Activated gamma-delta T cell (primary cell): ENCODE measurements around the gene C12orf76.
"Not testable (repeated sequence)": the region's sequence is repeated elsewhere in the genome, so short reads cannot be mapped to it uniquely, and the experiment has no call there.

Experiments
- DNase-seq: peaks from one replicate; lab custom pipeline; 2025; lab: John Stamatoyannopoulos, UW
- total RNA-seq, 2 donors: gene quantifications; one replicate each; lab custom pipeline; 2026; lab: John Stamatoyannopoulos, UW

C12orf76 gene, protein sequence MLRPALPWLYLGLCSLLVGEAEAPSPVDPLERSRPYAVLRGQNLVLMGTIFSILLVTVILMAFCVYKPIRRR
- 12.7 to 14.0 reads per million in 2 donors for total RNA-seq

GRCh38 chr12:110048242-110049027 lies at the start of gene C12orf76:
C12orf76 (minus strand) TSS chr12:110048522; CDS start chr12:110048495, 27 bp downstream.
- DNase-seq, result peak; percentile 68

- DNase-seq, result no peak
Measured at GRCh38 chr12:110093631-110094311, 45.4 kb upstream of the C12orf76 start.

DNA sequence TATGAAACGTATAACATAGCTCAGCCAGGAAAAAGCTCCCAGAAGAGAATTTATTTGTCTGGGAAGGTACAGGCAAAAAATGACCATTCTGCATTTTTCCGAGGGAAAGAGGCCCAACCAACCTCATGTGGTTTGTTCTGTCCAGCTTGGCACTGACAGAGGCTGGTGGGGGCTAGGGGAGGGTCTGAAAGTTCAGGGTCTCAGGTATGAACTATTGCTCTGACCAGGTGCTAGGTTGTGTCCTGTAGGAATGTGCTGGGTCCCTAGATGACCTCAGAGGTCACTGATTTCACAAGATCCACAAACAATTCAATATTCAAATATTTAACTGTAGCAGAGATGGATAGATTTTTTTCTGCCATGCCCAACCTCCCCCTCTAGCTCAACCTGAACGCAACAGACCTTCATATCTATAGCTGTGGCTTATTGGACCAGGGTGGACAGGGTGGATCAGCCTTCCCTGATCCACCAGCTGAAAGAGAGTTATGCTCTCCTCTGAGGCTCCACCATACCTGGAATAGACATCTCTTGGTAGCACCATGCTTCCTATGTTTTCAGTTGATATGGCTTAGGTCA lies 42.9 kb upstream of the C12orf76 start:
- no peak for DNase-seq

DNA sequence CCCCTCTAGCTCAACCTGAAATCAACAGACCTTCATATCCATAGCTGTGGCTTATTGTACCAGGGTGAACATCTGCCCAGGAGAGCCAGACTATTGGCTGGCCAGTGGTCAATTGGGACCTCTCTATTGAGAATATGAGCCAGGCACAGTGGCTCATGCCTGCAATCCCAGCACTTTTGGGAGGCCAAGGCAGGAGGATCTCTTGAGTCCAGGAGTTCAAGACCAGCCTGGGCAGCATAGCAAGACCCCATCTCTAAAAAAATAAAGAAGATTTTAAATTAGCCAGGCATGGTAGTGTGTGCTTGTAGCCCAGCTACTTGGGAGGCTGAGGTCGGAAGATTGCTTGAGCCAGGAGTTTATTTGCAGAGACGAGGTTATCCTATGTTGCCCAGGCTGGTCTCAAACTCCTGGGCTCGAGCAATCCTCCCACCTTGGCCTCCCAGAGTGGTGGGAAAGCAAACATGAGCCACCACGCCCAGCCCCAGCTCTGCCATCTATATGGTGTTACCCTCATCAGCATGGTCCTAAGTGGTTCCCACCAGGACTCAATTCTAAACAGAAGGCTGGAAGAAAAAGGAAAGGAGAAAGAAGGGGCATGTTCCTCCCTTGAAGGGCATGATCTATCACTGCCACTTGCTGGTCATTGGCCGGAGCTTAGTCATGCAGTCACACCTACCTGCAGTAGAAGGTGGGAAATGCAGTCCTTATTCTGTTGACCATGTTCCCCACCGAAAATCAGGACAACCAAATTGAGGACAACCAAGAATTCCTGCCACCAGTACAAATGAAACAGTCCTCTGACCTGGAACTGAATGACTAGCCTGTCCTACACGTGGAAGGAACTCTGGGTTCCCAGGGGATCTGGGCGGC lies 42.2 kb upstream of the C12orf76 start:
- DNase-seq, result no peak

DNA sequence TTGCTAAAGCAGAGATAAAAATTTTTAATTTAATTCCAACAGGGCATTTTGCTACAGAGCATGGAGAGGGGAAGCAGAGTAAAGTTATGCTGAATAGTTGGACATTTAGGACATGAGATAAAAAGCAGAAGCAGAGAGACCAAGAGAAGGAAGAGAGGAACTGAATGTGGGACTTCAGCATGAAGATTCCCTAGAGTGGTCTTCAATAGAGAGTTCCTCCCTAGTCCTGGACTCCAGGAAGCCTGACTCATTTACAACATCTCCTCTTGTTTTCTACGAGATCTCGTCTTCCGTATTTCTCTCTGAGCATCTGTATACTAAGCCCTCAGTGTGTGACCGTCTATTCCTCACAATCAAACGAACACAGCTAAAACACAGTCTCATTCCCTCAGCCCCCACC lies 40.6 kb upstream of the C12orf76 start:
- no peak for DNase-seq

GRCh38 chr12:110088216-110088615 lies 39.9 kb upstream of the C12orf76 start:
- not testable (repeated sequence) for DNase-seq

DNA sequence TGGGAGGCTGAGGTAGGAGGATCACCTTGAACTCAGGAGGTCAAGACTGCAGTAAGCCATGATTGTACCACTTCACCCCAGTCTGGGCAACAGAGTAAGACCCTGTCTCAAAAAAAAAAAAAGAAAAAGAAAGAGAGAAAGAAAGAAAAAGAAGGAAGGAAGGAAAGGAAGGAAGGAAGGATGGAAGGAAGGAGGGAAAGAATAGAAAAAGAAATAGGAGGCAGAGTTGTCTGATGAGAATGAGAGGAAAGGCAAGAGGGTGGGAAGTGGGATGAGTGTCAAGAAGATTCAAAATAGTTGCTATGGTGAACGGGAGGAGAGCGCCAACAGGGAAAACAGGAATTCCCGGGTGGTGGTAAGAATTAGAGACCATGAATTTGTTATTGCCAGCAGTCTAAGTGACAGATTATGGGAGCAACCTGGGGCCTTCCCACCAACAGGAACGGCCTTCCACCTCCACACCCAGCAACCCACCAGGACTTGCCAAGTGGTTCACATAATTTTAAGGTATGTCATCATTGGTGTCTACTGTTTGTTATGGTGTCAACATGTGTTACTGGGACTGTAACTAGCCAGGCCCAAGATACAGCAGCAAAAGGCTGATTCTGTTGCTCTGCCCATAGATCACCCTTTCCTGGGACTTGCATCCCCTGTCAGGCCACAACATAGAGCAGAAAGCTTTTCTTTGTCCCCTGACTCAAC lies 36.1 kb upstream of the C12orf76 start:
- DNase-seq, result no peak

- DNase-seq, result no peak
Measured at GRCh38 chr12:110080410-110080809, 32.1 kb upstream of the C12orf76 start.

- peak; percentile 11 for DNase-seq
Measured at GRCh38 chr12:110079477-110080400, 31.4 kb upstream of the C12orf76 start.

DNA sequence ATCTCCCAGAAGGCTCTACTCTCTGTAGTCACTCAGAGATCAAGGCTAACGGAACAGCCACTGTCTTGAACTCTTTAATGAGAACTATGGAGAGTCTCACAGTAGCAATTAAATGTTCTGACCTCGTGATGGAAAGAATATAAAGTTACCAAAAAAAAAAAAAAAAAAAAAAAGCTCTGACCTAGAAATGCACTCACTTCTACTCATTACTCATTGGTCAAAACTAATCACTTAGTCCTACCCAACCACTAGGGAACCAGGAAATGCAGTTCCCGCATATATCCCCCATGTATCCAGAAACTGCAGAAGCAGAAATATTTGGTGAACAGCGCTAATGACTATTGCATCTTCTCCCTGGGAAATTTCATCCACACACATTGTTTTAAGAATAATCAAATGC lies 29.5 kb upstream of the C12orf76 start:
- no peak for DNase-seq

GRCh38 chr12:110075880-110076279 lies 27.6 kb upstream of the C12orf76 start:
- DNase-seq, result no peak

GRCh38 chr12:110074089-110074488 lies 25.8 kb upstream of the C12orf76 start:
- no peak for DNase-seq

- no peak for DNase-seq
Measured at GRCh38 chr12:110073049-110073831, 24.9 kb upstream of the C12orf76 start.

GRCh38 chr12:110072636-110073035 lies 24.3 kb upstream of the C12orf76 start:
- DNase-seq, result not testable (repeated sequence)

- no peak for DNase-seq
Measured at GRCh38 chr12:110071967-110072366, 23.6 kb upstream of the C12orf76 start.

DNA sequence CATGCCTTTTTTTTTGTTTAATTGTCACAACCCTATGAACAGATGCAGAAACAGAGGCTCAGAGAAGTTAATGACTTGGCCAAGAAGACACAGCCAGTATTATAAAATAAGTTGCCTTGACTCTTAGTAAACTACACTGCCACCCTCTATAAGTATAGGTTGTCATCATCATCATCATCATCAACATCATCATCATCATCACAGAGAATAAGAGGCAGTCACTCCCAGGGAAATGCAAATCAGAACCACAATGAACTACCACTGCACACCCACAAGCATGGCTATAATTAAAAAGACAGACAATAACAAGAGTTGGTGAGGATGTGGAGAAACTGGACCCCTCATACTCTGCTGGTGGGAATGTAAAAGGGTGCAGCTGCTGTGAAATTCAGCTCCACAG lies 23.2 kb upstream of the C12orf76 start:
- no peak for DNase-seq

GRCh38 chr12:110068654-110069053 lies 20.3 kb upstream of the C12orf76 start:
- no peak for DNase-seq

- not testable (repeated sequence) for DNase-seq
Measured at GRCh38 chr12:110068115-110068514, 19.8 kb upstream of the C12orf76 start.

- DNase-seq, result no peak
Measured at GRCh38 chr12:110067531-110067930, 19.2 kb upstream of the C12orf76 start.
